ENCODE data around the gene WSCD2.

WSCD2 gene

GRCh38 chr12:108128221-108129016, 669 bp upstream of the WSCD2 start:
- DNase-seq (ENCODE audit: low read depth): no peak

- DNase-seq (ENCODE audit: low read depth): no peak
These were observed 1.9 kb downstream of the WSCD2 start for GRCh38 chr12:108131035-108131434.

- DNase-seq (ENCODE audit: low read depth): no peak
These were observed 2.6 kb downstream of the WSCD2 start for GRCh38 chr12:108131657-108132126.

DNA sequence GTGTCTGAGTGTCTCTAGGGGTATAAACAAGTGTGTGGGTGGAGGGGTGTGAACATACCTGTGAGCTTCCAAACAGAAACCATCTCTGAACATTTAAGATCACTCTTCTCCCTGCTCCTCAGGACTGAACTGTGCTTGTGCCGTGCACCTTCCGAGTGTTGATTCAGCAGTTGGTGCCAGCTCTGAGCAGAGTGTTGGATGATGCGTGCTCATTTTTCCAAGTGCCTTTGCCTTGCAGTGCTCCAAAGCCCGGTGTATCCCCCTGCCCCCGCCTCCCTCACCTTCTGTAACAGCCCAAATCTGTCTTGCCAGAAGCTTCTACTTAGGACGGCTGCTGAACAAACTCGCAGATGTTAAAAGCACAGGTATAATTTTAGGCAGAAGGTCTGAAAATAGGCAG, 4.4 kb downstream of the WSCD2 start:
- no peak for DNase-seq (ENCODE audit: low read depth)

- no peak for DNase-seq (ENCODE audit: low read depth)
These were observed 5.7 kb downstream of the WSCD2 start for GRCh38 chr12:108134744-108135143.

DNA sequence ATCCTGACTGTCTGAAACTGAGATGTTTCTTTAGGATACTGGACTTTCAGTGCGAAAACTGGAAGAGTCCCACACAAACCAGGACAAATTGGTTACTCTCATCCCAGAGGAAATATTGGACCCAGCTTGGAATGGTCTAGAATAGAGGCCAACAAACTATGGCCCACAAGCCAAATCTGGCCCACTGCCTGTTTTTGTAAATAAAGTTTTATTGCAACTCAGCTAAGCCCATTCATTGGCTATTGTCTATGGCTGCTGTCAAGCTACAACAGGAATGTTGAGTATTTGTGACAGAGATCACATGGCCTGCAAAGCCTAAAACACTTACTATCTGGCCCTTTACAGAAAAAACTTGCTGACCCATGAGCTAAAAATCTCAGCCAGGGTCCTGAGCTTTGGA, 6.5 kb downstream of the WSCD2 start:
- no peak for DNase-seq (ENCODE audit: low read depth)

GRCh38 chr12:108136697-108137096, 7.6 kb downstream of the WSCD2 start:
- no peak for DNase-seq (ENCODE audit: low read depth)

DNA sequence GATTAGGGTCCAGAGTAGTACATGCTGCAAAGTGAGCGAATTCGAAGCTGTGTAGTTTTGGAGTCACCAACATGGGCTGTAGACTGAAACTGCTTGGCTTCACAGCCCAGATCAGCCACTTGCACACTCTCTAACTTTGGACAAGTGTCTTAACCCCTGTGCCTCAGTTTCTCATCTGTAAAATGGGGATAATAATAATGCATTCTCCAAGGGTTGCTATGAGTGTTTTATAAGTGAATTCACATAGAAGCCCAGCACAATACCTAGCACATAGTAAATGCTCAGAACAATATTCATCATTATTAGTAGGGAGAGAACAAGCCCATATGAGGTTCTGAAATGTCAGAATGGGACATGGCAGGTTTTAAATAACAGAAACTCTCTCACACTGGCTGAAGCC, 10.4 kb downstream of the WSCD2 start:
- no peak for DNase-seq (ENCODE audit: low read depth)

DNA sequence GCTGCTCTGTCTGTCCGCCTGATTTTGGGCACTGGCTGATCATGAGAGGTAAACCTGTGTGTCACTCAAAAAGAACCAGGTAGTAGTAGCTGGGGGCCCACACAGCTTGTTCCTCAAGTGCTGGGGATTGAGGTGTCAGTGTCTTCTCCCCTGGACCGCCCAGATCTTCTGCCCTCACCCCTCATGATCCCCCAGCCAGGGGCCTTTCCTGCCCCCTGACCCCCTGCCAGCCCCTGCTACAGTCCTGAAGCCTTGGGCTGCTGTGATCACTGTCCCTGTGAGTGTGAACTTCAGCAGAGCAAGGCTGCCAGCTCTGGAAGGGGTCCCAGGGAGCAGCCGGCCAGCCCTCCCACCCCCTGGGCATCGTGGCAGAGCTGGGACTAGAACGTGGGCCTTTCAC, 11.4 kb downstream of the WSCD2 start:
- no peak for DNase-seq (ENCODE audit: low read depth)

GRCh38 chr12:108141600-108142130, 12.6 kb downstream of the WSCD2 start:
- no peak for DNase-seq (ENCODE audit: low read depth)

GRCh38 chr12:108143144-108143543, 14.1 kb downstream of the WSCD2 start:
- DNase-seq (ENCODE audit: low read depth): no peak

DNA sequence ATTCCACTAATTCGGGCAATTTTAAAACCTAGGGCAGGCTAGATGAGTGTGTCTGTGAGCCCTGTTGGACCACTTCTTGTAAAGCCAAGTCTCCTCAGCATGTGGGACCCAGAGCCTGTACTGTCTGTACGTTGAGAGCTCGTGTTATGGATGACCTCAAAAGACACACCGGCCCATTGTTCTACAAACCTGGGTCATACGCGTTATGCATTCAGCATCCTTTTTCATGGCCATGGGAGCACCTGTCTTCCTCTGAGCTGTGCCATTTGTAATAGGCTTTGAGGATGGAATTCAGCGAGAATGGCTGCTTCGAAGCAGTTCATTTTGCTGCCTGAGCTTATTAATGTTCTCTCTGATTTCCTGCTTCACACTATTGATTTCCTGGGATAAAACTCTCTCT, 15.0 kb downstream of the WSCD2 start:
- no peak for DNase-seq (ENCODE audit: low read depth)

DNA sequence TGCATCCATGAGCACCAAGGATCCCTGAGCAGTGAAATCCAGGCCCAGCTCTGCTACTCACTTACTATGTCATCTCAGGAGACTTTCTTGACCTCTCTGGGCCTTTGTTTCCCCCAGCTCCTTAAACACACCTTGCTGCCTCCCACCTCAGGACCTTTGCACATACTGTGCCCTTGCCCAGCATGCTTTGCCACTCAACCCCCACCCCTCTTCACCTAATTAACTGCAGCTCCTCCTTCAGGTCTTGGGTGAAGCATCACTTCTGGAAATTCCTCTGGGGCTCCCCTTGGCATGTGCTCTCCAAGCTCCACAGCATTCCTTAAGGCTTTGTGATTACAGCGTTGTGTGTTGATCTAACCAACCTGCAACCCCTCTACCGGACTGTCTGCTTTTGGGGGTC, 15.9 kb downstream of the WSCD2 start:
- DNase-seq (ENCODE audit: low read depth): no peak

DNA sequence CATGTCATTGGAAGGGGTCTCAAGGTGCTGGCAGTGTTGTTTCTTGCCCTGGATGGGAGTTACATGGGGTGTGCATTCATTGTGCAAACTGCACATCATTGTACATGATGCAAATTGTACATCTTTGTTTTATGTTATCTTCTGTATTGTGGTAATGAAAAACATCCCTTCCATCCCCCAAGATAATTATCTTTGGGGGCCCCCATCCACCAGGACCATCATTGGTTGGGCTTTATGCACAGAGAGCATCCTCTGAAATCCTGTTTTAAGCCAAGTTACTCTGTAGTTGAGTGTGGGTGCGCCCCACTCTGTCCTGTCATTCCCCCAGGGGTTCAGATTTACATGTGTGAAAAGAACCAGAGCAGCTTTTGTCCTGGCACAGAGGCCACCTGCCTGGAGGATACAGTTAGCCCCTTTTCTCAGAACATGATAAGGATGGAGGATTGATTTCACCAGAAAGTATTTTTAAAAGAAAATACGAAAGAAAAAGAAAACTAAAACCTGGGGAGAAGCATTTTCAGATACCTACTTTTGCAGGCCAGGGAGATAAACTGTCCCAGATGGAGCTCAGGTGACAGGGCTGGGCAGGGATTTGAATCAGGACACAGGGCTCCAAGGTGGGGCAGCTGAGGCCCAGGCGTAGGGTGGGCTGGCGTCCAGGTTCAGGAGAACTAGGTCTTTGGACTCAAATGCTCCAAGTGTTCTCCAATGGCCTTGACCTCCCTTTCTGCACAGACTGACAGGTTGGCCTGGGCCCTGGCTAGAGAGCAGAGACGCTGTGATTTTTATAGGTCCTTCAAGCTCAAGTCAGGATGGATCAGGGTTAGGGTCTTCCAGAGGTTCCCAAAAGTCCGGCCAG, 17.2 kb downstream of the WSCD2 start:
- no peak for DNase-seq (ENCODE audit: low read depth)

DNA sequence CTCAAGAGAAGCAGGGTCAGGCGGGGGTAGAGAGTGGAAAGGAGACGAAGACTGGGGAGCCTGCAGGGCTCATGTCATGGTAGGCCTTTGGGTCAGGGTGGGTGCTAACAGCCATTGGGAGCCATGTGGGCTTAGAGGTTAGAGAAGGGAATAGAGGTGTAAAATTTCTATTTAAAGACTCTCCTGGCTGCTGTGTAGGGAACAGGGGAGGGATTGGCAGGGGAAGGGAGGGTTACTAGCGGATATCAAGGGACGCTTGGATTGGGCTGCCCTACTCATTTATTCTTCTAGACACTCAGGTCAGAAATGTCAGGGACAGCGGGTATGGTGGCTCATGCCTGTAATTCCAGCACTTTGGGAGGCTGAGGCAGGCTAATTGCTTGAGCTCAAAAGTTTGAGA, 18.2 kb downstream of the WSCD2 start:
- no peak for DNase-seq (ENCODE audit: low read depth)

- no peak for DNase-seq (ENCODE audit: low read depth)
These were observed 19.5 kb downstream of the WSCD2 start for GRCh38 chr12:108148521-108149074.

GRCh38 chr12:108150436-108150835, 21.3 kb downstream of the WSCD2 start:
- no peak for DNase-seq (ENCODE audit: low read depth)

GRCh38 chr12:108151533-108152169, 22.6 kb downstream of the WSCD2 start:
- DNase-seq (ENCODE audit: low read depth): no peak

DNA sequence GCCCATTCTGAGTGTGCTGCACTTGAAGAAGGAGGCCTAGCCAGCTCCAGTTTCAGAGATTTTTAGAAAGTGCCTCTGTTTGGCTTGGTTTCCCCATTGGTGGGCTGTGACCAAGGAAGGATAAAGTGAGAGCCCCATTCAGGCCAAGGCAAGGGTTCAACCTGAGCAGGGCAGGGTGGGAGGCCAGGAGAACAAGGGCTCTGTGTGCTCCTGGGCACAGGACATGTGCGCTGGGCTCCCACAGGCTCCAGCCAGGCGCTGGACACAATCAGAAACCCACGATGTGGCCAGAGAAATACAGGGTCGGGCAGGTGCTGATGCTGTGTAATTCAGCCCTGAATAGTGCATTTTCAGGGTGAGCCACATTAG, 23.1 kb downstream of the WSCD2 start:
- DNase-seq (ENCODE audit: low read depth): no peak

DNA sequence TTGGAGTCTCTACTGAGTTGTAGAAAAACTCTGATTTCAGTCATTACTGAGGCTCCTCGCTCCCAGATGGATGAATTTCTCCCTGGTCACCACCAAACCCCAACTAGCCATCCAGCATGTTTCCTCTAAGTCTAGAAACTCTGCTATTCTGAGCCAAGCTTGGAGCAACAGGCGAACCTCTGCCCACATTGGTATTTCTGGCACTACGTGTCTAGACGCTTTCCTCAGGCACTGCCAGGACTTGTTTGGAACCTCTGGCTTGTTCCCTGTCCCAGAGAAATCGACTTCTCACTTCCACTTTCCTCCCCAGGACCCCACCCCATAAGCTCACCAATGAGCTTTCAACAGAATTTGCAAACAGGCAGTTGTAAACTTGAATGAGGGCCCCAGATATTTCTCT, 27.6 kb downstream of the WSCD2 start:
- no peak for DNase-seq (ENCODE audit: low read depth)

DNA sequence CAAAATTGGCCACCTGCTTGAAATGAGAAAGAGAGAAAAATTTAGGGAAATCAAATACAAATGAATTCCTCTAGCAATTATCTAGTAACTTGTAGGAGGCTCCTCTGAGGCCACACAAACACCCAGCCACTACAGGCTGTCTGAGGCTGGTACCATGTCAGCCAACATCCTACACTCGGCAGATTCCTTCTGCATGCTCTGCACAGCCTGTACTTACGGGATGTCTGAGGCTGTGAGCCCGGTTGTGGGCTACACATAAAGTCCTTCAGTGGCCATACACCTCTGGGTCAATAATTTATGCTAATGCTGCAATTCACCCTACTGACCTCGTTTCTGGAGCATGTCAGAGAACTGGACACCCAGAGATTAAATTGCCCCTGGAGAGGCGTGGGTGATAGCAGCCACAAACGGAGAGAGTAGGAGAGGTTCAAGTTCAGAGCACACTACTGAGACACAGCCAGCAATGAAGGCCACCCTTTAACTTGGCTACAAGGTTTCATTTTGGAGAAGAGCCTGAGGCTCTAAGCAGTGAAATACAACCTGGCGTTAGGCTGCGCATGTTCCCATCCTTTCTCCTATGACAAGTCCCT, 28.9 kb downstream of the WSCD2 start:
- no peak for DNase-seq (ENCODE audit: low read depth)

DNA sequence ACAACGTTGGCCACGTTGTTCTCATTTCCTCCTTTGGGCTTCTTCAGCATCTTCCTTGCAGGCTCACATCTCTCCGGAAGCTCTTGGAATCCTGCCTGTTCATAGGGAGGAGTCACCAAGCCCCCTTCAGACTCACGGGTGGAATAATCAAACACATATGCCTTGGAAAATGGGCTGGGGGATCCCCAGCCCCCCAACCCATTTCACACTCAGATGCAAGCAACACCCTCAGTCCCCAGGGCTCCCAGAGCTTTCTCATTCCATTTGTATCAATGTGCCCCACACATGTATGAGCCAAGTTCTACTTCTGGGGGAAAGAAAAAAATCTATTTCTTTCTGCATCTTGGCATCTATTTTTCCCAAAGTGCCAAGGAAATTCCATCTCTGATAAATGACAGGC, 33.1 kb downstream of the WSCD2 start:
- DNase-seq (ENCODE audit: low read depth): no peak
